A673 (cell line): ENCODE data around the gene NFKBIL1. TPM values are rescaled to one million over a fixed set of nuclear protein-coding genes. Genes with fewer than 3 reads are reported as not detected.
A peak's percentile ranks its signal among the peaks of the same experiment; 100 is the strongest.

Experiments used
- BruUV-seq: library from RNA; stranded (reverse); fragments of 400-500 nt; replicated peaks from 2 replicates; lab custom pipeline; 2021; lab: Mats Ljungman, UMichigan
- CTCF ChIA-PET: fragments of 300-600 bp; sonication (Branson Sonifier 250); formaldehyde crosslinking; loops from one replicate; lab custom pipeline; 2022; ENCODE audit warnings: antibody characterized with exemption; lab: Charles Lee
- POLR2A ChIA-PET: fragments of 300-600 bp; sonication (Branson Sonifier 250); formaldehyde crosslinking; loops from one replicate; lab custom pipeline; 2022; ENCODE audit warnings: antibody characterized with exemption; ENCODE audit not compliant: low non-redundant PET; lab: Charles Lee
- DNase-seq: peaks from one replicate; pipeline ENCODE4 v3.0.0-alpha.2; 2015; ENCODE audit warnings: low spot score
- H3K27ac ChIP-seq: fragments of 200-600 bp; sonication (generic); 2 replicates; pipeline ENCODE4 v1.5.1; 2016; ENCODE audit warnings: mixed run types, low read depth, mild to moderate bottlenecking, mixed read lengths, antibody characterized with exemption, low read length; ENCODE audit not compliant: poor library complexity, severe bottlenecking
- H3K27me3 ChIP-seq: fragments of 200-600 bp; sonication (generic); replicated peaks from 2 replicates; pipeline ENCODE4 v1.6.1; 2017; ENCODE audit warnings: mixed run types, low read depth, mild to moderate bottlenecking, mixed read lengths, antibody characterized with exemption, low read length; ENCODE audit not compliant: insufficient read depth, poor library complexity
- H3K36me3 ChIP-seq: fragments of 200-600 bp; sonication (generic); 2 replicates; pipeline ENCODE4 v1.6.1; 2016; ENCODE audit warnings: mixed run types, mild to moderate bottlenecking, mixed read lengths, antibody characterized with exemption, low read length; ENCODE audit not compliant: insufficient read depth, poor library complexity, severe bottlenecking
- H3K4me1 ChIP-seq: fragments of 200-600 bp; sonication (generic); 2 replicates; pipeline ENCODE4 v1.6.1; 2017; ENCODE audit warnings: mixed run types, mild to moderate bottlenecking, mixed read lengths, antibody characterized with exemption, low read length; ENCODE audit not compliant: insufficient read depth, poor library complexity, severe bottlenecking
- H3K4me3 ChIP-seq: fragments of 200-600 bp; sonication (generic); 2 replicates; pipeline ENCODE4 v1.5.1; 2016; ENCODE audit warnings: low read depth, mixed run types, mild to moderate bottlenecking, mixed read lengths, low read length; ENCODE audit not compliant: poor library complexity, severe bottlenecking
- H3K9me3 ChIP-seq: fragments of 200-600 bp; sonication (generic); 2 replicates; pipeline ENCODE4 v1.6.1; 2016; ENCODE audit warnings: mixed run types, low read depth, mild to moderate bottlenecking, mixed read lengths, antibody characterized with exemption, low read length; ENCODE audit not compliant: poor library complexity, severe bottlenecking
- CTCF ChIP-seq: fragments of 300-800, 200-600 bp; sonication (generic); conservative IDR thresholded peaks from 2 replicates; pipeline ENCODE4 v1.5.1; 2017; ENCODE audit warnings: low read depth, mild to moderate bottlenecking, antibody characterized with exemption, low read length, moderate library complexity, mixed read lengths
- EZH2 ChIP-seq: fragments of 200-600 bp; sonication (generic); IDR thresholded peaks from 2 replicates; pipeline ENCODE4 v1.6.1; 2017; ENCODE audit warnings: borderline replicate concordance, low read depth, mild to moderate bottlenecking, mixed read lengths, antibody characterized with exemption, low read length; ENCODE audit not compliant: poor library complexity, severe bottlenecking
- intact Hi-C: fragments of 100-400 bp; cut with micrococcal nuclease; formaldehyde crosslinking; loops from one replicate; pipeline ENCODE4 v1.10.0; 2022; ENCODE audit not compliant: unreplicated experiment
- total RNA-seq: library from RNA; stranded (reverse); gene quantifications from 2 replicates; pipeline ENCODE4 v1.2.3, GENCODE V29; 2021

NFKBIL1 gene
- total RNA-seq, 1 experiment from 2014 or later = 15.7 TPM

- no peaks in the 10 kb centered on the region for H3K9me3 ChIP-seq
- CTCF ChIA-PET = no interaction called here
These were observed 28.7 kb downstream of the NFKBIL1 start for GRCh38 chr6:31575952-31576685.

GRCh38 chr6:31576897-31577578 is 29.6 kb downstream of the NFKBIL1 start:
- no peak for DNase-seq
- no peak overlapping the region for H3K4me3 ChIP-seq
- H3K36me3 ChIP-seq = no peaks in the 10 kb centered on the region
- no peaks in the 10 kb centered on the region for H3K27me3 ChIP-seq
- intact Hi-C loops = no loop called here
- CTCF ChIA-PET = no interaction called here
- H3K4me1 ChIP-seq = peaks cover 5% of the 10 kb centered on the region
- no TSS peak for BruUV-seq
- TF ChIP-seq CTCF (no peak), EZH2 (no peak)
- no peaks in the 10 kb centered on the region for H3K9me3 ChIP-seq
- POLR2A ChIA-PET = no interaction called here
- H3K27ac ChIP-seq = no peak overlapping the region

More at GRCh38 chr6:31575952-31576685, 28.7 kb downstream of the NFKBIL1 start:
- POLR2A ChIA-PET = no interaction called here
- no TSS peak for BruUV-seq
- Histone ChIP-seq H3K4me1 (peaks cover 5% of the 10 kb centered on the region), H3K27ac (no peak overlapping the region), H3K36me3 (no peaks in the 10 kb centered on the region), H3K27me3 (no peaks in the 10 kb centered on the region), H3K4me3 (no peak overlapping the region)
- intact Hi-C loops = no loop called here
- TF ChIP-seq CTCF = no peak
- no peak for TF ChIP-seq EZH2
- peak; percentile 45 for DNase-seq

DNA sequence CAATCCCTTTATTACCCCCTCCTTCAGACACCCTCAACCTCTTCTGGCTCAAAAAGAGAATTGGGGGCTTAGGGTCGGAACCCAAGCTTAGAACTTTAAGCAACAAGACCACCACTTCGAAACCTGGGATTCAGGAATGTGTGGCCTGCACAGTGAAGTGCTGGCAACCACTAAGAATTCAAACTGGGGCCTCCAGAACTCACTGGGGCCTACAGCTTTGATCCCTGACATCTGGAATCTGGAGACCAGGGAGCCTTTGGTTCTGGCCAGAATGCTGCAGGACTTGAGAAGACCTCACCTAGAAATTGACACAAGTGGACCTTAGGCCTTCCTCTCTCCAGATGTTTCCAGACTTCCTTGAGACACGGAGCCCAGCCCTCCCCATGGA is 30.2 kb downstream of the NFKBIL1 start:
- H3K9me3 ChIP-seq = no peaks in the 10 kb centered on the region
- POLR2A ChIA-PET = no interaction called here
- no TSS peak for BruUV-seq
- intact Hi-C loops = no loop called here
- TF ChIP-seq CTCF (no peak), EZH2 (no peak)
- H3K4me1 ChIP-seq = peaks cover 5% of the 10 kb centered on the region
- H3K27ac ChIP-seq = no peak overlapping the region
- no peaks in the 10 kb centered on the region for H3K27me3 ChIP-seq
- CTCF ChIA-PET = no interaction called here
- H3K4me3 ChIP-seq = no peak overlapping the region
- DNase-seq = no peak
- no peaks in the 10 kb centered on the region for H3K36me3 ChIP-seq
